Activated CD4-positive, alpha-beta memory T cell treated with anti-CD3 and anti-CD28 coated beads, Interleukin-2, amount 10 ng/mL, durations not matched to agents 7 days and 5 days (primary cell): ENCODE results near the gene DHRS3. TPM values are rescaled to one million over a fixed set of nuclear protein-coding genes. Genes with fewer than 3 reads are reported as not detected.

ENCODE experiments used
- CTCF ChIA-PET: fragments of 350-600 bp; sonication (Branson Sonifier 250); formaldehyde crosslinking; loops from one replicate; lab custom pipeline; 2021; ENCODE audit warnings: antibody characterized with exemption, inconsistent platforms; lab: Charles Lee
- POLR2A ChIA-PET: fragments of 350-600 bp; sonication (Branson Sonifier 250); formaldehyde crosslinking; loops from one replicate; lab custom pipeline; 2021; ENCODE audit warnings: antibody characterized with exemption; lab: Charles Lee
- DNase-seq: peaks from one replicate; pipeline ENCODE4 v3.0.0-alpha.2; 2020
- H3K27ac Mint-ChIP-seq: one replicate; pipeline ENCODE4 v1.8.0; 2021; ENCODE audit warnings: mild to moderate bottlenecking, mixed read lengths
- H3K27me3 Mint-ChIP-seq: one replicate; pipeline ENCODE4 v1.8.0; 2021; ENCODE audit warnings: mixed read lengths
- H3K36me3 Mint-ChIP-seq: one replicate; pipeline ENCODE4 v1.8.0; 2021; ENCODE audit warnings: low read depth, mixed read lengths
- H3K4me1 Mint-ChIP-seq: one replicate; pipeline ENCODE4 v1.8.0; 2021; ENCODE audit warnings: mixed read lengths
- H3K4me3 Mint-ChIP-seq: one replicate; pipeline ENCODE4 v1.8.0; 2021; ENCODE audit warnings: mild to moderate bottlenecking, mixed read lengths
- H3K9me3 Mint-ChIP-seq: one replicate; pipeline ENCODE4 v1.8.0; 2021; ENCODE audit warnings: mixed read lengths
- total RNA-seq, 2 experiments: library from RNA; stranded (reverse); gene quantifications; one replicate each; pipeline ENCODE4 v1.2.3, GENCODE V29; 2021

DHRS3 gene
- total RNA-seq, 2 experiments from 2014 or later = 30.1 to 32.5 TPM

DNA sequence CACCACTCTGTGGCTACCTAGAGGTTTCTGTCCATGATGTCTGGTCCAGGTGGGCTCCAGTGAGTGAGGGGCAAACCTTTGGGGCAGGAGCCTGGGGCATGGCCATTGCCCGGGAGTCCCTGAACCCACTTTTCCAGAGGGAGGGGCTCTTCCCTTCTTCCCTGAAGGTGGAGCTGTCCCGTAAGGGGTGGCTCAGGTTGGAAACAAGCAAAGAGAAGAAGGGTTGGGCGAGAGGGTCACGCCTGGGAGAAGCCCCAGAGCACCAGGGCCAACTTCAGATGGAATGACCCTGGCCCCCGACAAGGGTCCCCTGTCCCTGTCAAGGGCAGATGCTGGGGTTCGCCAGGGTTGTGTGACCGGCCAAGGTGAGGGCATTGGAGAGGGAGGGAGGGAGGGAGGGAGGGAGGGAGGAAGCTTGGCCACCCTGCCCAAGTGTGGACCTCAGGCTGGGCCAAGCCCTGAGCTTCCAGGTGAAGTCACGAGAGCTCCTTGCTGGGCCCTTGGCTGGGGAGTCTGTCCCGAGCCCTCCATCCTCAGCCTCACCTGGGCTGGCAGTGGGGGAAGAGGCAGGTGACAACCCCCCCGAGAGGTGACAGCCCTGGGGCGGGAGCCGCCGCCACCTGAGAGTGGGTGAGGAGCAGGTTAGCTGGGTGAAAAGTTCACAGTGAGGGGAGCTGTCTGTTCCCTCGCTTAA is 69.6 kb downstream of the DHRS3 start:
- Mint-ChIP-seq H3K4me3 (no peak overlapping the region), H3K36me3 (no peaks in the 10 kb centered on the region), H3K27me3 (peaks cover 7% of the 10 kb centered on the region), H3K4me1 (no peaks in the 10 kb centered on the region), H3K27ac (no peak overlapping the region), H3K9me3 (no peaks in the 10 kb centered on the region)
- ChIA-PET CTCF (no interaction called here), POLR2A (no interaction called here)
- no peak for DNase-seq

DNA sequence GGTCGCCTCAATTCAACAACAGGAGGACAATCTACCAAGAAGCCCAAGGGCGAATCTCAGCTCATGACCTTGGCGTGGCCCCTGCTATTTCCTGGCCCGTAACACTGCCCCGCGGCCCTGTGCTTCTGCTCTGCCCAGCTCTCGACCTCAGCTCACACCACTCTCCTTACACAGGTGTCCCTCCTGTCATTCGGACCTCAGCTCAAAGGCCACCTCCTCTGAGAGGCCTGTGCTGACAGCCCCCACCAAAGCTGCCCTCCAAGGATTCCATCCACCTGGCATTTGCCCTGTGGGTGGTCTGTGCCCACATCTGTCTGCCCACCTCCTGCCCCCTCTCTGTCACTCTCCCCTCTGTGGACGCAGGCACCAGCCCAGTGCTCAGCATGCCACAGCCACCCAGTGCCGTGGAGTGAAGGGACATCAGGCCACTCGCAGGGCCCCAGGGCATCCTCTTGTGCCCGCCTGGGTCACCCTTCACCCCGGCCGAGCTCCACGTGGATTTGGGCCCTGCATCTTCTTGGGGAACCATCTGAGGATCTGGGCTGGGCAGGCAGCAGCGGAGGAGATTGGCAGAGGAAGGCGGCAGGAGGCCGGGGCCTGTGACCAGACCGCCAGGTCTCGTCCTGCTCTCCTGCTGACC is 70.3 kb downstream of the DHRS3 start:
- DNase-seq = no peak
- CTCF ChIA-PET = no interaction called here
- Mint-ChIP-seq H3K4me1 (no peaks in the 10 kb centered on the region), H3K36me3 (no peaks in the 10 kb centered on the region), H3K27ac (no peak overlapping the region), H3K27me3 (peaks cover 7% of the 10 kb centered on the region), H3K9me3 (no peaks in the 10 kb centered on the region), H3K4me3 (no peak overlapping the region)
- POLR2A ChIA-PET = no interaction called here

GRCh38 chr1:12546771-12547585 is 71.0 kb downstream of the DHRS3 start:
- H3K36me3 Mint-ChIP-seq = no peaks in the 10 kb centered on the region
- ChIA-PET CTCF (no interaction called here), POLR2A (no interaction called here)
- peaks cover 8% of the 10 kb centered on the region for H3K27me3 Mint-ChIP-seq
- H3K9me3 Mint-ChIP-seq = no peaks in the 10 kb centered on the region
- no peak overlapping the region for H3K27ac Mint-ChIP-seq
- H3K4me1 Mint-ChIP-seq = no peaks in the 10 kb centered on the region
- no peak overlapping the region for H3K4me3 Mint-ChIP-seq
- no peak for DNase-seq

DNA sequence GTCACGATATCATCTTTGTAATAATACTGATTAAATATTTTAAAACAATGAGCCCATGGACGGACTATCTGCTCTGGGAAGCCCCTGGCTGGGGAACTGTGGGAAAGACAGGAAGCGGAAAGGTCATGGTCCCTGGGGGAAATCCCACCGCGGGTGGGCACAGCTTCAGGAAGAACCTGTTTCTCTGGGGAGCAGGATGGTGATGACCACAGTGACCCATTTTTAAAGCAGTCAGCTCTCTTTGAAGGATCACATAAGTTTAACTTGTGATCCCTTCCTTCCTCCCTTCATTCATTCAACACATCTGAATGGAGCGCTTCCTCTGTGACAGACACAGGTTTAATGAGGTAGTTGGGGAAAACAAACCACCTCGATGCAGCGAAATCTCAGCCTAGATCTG is 73.0 kb downstream of the DHRS3 start:
- Mint-ChIP-seq H3K4me1 (no peaks in the 10 kb centered on the region), H3K9me3 (no peaks in the 10 kb centered on the region), H3K27me3 (peaks cover 8% of the 10 kb centered on the region), H3K27ac (no peak overlapping the region), H3K36me3 (no peaks in the 10 kb centered on the region), H3K4me3 (no peak overlapping the region)
- ChIA-PET CTCF (no interaction called here), POLR2A (no interaction called here)
- DNase-seq = no peak

GRCh38 chr1:12544357-12544756 is 73.7 kb downstream of the DHRS3 start:
- no peak for DNase-seq
- POLR2A ChIA-PET = no interaction called here
- Mint-ChIP-seq H3K4me3 (no peak overlapping the region), H3K9me3 (no peaks in the 10 kb centered on the region), H3K27ac (no peak overlapping the region), H3K27me3 (peaks cover 8% of the 10 kb centered on the region), H3K4me1 (no peaks in the 10 kb centered on the region), H3K36me3 (no peaks in the 10 kb centered on the region)
- CTCF ChIA-PET = no interaction called here

DNA sequence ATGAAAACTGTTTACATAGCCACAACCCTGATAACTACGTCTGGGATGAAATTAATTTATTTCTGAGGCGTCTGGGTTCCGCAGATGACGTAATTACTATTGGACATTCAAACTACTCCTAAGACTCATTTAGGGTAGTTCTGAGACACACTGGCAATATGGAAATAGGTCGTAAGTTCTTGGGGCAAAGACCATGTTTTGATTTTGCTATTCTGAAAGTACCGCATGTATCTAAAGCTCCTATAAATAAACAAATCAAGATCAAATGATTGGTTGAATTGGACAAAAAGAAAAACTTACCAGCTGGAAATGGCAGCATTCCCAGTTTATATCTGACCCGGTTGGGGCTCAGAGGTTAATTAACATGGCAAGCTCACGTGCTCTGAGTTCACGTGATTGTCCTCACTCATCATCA is 74.3 kb downstream of the DHRS3 start:
- CTCF ChIA-PET = no interaction called here
- no peak for DNase-seq
- peaks cover 8% of the 10 kb centered on the region for H3K27me3 Mint-ChIP-seq
- H3K4me3 Mint-ChIP-seq = no peak overlapping the region
- no peaks in the 10 kb centered on the region for H3K9me3 Mint-ChIP-seq
- H3K4me1 Mint-ChIP-seq = no peaks in the 10 kb centered on the region
- H3K27ac Mint-ChIP-seq = no peak overlapping the region
- POLR2A ChIA-PET = no interaction called here
- H3K36me3 Mint-ChIP-seq = no peaks in the 10 kb centered on the region

- ChIA-PET POLR2A (no interaction called here), CTCF (no interaction called here)
- no peaks in the 10 kb centered on the region for H3K4me1 Mint-ChIP-seq
- no peak overlapping the region for H3K27ac Mint-ChIP-seq
- no peaks in the 10 kb centered on the region for H3K9me3 Mint-ChIP-seq
- no peak overlapping the region for H3K4me3 Mint-ChIP-seq
- H3K36me3 Mint-ChIP-seq = peaks cover 2% of the 10 kb centered on the region
- peaks cover 8% of the 10 kb centered on the region for H3K27me3 Mint-ChIP-seq
- no peak for DNase-seq
These were observed 75.1 kb downstream of the DHRS3 start for GRCh38 chr1:12542616-12543592.

DNA sequence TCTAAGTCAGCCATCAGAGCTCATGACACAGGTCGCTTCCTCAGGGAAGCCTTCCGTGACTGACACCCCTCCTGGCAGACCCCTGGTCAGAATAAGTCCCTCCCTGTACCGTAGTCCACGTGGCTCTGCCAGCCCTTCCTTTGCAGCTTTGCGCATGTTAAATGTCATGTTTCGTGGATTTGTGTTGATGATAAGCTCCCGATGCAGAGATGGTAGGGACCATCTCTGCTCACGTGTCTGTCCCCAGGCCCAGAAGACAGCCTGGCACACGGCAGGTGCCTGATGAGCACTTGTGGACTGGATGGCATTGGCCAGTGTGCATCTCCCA is 75.9 kb downstream of the DHRS3 start:
- ChIA-PET POLR2A (no interaction called here), CTCF (no interaction called here)
- peaks cover 8% of the 10 kb centered on the region for H3K27me3 Mint-ChIP-seq
- H3K9me3 Mint-ChIP-seq = peaks cover 6% of the 10 kb centered on the region
- peaks cover 9% of the 10 kb centered on the region for H3K36me3 Mint-ChIP-seq
- H3K4me1 Mint-ChIP-seq = peaks cover 7% of the 10 kb centered on the region
- no peak for DNase-seq
- no peak overlapping the region for H3K27ac Mint-ChIP-seq
- H3K4me3 Mint-ChIP-seq = no peak overlapping the region

DNA sequence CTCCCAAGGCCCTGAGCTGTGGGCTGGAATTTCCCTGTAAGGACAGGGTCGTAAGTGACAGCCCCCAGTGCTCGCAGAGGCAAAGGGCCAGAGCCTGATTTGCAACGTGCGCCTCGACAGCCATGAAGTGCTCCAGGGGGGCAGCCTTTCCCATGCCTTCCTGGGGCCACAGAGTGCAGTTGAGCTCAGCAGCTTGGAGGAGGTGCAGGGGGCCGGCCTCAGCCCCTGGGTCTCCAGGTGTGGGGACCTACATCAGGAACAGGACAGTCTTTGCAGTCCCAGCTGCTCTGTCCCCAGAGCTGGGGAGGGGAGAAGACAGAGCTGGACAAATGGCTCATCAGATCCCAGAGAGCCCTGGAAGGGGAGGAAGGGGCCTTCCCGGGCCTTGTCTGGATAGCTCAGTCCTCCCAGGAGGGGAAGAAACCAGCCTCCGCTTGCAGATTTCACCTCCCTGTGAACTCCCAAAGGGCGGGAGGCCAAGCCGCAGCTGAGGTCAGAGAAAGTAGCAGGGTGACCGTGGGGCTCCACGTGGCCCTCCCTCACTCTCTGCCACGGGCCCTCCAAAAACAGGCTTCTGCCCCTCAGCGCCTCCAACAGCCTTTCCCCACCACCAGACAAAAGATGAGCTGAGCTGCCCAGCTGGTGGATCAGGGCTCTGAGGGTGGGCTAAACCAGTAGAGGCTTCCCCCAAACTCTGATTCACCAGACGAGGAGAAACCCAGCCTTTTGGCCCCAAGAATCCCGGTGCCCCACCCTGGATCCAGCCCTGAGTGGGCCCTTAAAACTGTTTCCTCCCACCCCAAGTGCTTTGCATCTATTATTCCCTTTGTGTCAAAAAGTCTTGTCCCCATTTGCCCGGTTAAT is 76.5 kb downstream of the DHRS3 start:
- no peak overlapping the region for H3K4me3 Mint-ChIP-seq
- H3K36me3 Mint-ChIP-seq = peaks cover 12% of the 10 kb centered on the region
- H3K4me1 Mint-ChIP-seq = peaks cover 11% of the 10 kb centered on the region
- ChIA-PET POLR2A (no interaction called here), CTCF (no interaction called here)
- peaks cover 8% of the 10 kb centered on the region for H3K27me3 Mint-ChIP-seq
- H3K27ac Mint-ChIP-seq = no peak overlapping the region
- DNase-seq = no peak
- peaks cover 8% of the 10 kb centered on the region for H3K9me3 Mint-ChIP-seq

DNA sequence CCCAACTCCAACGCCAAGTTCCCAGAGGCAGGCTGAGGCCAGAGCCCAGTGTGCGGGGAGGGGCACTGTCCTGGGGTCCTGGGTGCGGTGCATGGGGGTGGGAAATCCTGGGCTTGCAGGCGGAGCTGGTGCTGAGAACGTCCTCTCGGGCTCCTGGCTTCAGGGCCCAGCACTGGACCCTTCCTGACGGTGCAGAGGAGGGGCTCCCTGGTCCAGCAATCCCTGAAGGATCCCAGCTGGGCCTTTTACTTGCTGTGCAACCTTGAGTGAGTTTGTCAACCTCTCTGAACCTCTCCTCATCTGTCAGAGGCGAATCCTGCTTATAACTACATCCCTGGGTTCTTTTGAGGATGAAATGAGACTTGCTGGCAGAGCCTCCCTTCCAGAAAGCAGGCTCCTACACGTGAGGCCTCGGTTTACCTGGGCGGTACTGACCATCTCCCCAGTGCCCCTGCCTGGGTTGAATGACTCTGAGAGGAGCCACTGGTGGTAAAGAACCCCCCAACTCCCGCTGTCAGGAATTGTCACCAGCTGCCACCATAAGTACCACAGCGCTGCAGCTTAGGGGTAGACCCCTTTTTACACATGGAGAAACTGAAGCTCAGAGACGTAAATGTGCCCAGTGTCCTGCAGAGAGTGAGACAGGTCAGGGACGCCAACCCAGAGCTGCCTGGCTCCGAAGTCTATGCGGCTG is 77.3 kb downstream of the DHRS3 start:
- ChIA-PET CTCF (no interaction called here), POLR2A (no interaction called here)
- peaks cover 17% of the 10 kb centered on the region for H3K4me1 Mint-ChIP-seq

DNA sequence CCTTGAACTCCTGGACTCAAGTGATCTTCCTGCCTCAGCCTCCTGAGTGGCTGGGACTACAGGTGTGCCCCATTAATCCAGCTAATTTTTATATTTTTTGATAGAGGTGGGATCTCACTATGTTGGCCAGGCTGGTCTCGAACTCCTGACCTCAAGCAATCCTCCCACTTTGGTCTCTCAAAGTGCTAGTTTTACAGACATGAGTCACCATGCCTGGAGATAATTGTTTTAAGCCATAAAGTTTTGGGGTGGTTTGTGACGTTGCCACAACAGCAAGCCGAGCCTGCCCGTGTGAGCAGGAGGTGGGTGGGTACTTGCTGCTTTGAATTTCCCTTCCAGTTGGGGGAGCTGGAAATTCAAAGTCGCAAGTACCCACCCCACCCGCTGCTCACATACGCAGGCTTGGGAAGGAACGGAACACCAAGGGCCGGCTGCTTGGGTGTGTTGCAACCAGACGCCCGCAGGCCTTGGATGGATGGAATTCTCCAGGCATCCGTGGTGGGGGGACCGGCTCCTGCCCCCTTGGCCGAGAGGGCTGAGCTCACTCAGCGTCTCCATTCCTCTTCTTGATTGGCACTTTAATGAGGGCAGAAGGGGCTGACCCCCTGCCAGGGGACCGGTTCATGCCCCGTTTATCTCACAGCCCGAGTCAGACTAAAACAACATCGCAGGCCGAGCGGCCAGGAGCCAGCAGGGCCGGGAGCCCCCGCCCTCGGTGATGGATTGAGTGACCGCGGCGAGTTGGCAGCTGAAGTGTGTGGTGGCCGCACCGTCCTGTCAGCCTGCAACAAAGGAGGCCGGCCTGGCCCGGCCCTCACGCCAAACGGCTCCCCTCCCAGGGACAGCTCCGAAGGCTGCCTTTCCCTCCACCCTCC is 78.1 kb downstream of the DHRS3 start:
- peaks cover 26% of the 10 kb centered on the region for H3K36me3 Mint-ChIP-seq
- H3K27ac Mint-ChIP-seq = no peak overlapping the region
- ChIA-PET CTCF (no interaction called here), POLR2A (no interaction called here)
- no peak overlapping the region for H3K4me3 Mint-ChIP-seq
- peaks cover 20% of the 10 kb centered on the region for H3K9me3 Mint-ChIP-seq
- peaks cover 20% of the 10 kb centered on the region for H3K4me1 Mint-ChIP-seq
- H3K27me3 Mint-ChIP-seq = peaks cover 8% of the 10 kb centered on the region
- no peak for DNase-seq

More for the DNA sequence above, 77.3 kb downstream of the DHRS3 start:
- peaks cover 18% of the 10 kb centered on the region for H3K36me3 Mint-ChIP-seq
- H3K27ac Mint-ChIP-seq = no peak overlapping the region
- DNase-seq = no peak
- H3K4me3 Mint-ChIP-seq = no peak overlapping the region
- peaks cover 8% of the 10 kb centered on the region for H3K27me3 Mint-ChIP-seq
- peaks cover 14% of the 10 kb centered on the region for H3K9me3 Mint-ChIP-seq
